Stimulated activated CD4-positive, alpha-beta T cell treated with anti-CD3 and anti-CD28 coated beads, Interleukin-12 subunit alpha, Interleukin-12 subunit beta, amount 100 ng/mL, for 48 hours (primary cell): ENCODE measurements around the gene CSAG3.
"Not testable (repeated sequence)": the region's sequence is repeated elsewhere in the genome, so short reads cannot be mapped to it uniquely, and the experiment has no call there.

Experiments
- DNase-seq, 3 donors: peaks; one replicate each; pipeline ENCODE4 v3.0.0-alpha.2; 2020; ENCODE audit warnings: low read depth in 2 of 3, low spot score in 1 of 3

The CSAG3 gene

DNA sequence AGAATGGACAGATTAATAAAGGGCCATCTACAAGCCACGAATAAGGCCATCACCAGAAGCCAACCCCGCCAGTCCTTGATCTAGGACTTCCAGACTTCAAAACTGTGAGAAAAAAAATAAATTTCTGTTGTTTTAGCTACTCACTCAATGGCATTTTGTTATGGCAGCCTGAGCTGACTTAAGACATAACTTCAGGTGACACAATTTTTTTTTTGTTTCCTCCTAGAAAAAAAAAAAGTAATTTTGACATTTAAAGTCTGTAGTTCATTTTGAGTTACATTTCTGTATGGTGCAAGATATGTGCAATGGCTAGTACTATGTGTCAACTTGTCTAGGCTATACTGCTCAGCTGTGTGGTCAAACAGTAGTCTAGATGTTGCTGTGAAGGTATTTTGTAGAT is at the start of gene CSAG3:
TSS of gene CSAG3 (plus strand) at position 301 of the 400 bp plus-strand sequence.
- DNase-seq, result not testable (repeated sequence)

DNA sequence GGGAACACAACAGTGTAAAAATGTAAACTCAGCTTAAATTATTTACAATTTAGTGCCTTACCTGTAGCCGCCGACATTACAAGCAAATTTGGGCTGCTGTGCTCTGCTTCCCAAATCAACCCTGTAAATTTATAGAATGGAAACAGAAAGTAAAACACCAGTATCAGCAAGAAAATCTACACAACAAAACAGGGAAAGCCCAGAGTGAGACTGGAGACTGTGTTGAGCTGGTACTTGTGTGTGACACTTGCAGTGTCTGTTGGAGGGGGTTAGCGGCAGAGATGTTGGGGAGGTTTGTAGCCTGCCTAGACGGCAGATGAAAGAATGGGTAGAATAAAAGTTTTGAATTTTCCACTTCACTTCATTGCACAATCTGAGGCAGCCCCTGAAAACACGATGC is 45.8 kb upstream of the CSAG3 start:
- not testable (repeated sequence) for DNase-seq

DNA sequence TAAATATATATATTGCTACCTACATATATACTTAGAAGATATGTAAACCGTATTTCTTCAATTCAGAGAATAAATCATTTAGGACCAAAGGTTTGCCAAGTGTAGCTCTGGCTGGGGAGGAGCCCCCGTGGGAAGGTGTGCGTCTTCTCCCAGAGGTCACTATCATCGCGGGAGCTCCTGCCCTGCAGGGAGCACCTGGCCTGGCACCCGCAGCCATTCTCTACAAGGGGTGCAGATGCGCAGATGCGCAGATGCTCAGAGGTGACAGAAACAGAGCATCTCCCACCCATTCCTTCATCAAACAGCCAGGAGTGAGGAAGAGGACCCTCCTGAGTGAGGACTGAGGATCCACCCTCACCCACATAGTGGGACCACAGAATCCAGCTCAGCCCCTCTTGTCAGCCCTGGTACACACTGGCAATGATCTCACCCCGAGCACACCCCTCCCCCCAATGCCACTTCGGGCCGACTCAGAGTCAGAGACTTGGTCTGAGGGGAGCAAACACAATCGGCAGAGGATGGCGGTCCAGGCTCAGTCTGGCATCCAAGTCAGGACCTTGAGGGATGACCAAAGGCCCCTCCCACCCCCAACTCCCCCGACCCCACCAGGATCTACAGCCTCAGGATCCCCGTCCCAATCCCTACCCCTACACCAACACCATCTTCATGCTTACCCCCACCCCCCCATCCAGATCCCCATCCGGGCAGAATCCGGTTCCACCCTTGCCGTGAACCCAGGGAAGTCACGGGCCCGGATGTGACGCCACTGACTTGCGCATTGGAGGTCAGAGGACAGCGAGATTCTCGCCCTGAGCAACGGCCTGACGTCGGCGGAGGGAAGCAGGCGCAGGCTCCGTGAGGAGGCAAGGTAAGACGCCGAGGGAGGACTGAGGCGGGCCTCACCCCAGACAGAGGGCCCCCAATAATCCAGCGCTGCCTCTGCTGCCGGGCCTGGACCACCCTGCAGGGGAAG is 44.9 kb upstream of the CSAG3 start, which contains the start of gene MAGEA2B:
TSS of gene MAGEA2B (plus strand) at position 814 of the 973 bp plus-strand sequence. CDS start 2,479 bp downstream, outside the sequence.
- not testable (repeated sequence) for DNase-seq

DNA sequence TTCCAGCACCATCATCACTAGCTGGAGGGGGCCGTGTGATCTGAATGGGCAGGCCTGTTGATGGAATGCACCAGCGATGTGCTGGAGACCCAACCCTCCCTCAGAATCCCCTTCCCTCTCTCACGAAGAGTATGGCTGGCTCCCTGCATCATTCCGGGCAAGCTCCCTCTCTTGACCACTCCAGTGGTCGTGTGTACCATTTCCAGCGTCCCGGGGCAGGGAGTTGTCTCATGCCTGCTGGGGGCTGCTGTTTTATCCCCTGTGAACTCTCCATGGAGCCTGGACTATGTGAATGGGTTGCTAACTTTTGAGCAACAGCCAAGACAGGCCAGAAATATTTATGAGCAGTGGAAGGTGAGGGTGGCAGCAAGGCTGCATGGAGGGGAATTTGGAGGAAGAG is 33.6 kb upstream of the CSAG3 start:
- no peak for DNase-seq

DNA sequence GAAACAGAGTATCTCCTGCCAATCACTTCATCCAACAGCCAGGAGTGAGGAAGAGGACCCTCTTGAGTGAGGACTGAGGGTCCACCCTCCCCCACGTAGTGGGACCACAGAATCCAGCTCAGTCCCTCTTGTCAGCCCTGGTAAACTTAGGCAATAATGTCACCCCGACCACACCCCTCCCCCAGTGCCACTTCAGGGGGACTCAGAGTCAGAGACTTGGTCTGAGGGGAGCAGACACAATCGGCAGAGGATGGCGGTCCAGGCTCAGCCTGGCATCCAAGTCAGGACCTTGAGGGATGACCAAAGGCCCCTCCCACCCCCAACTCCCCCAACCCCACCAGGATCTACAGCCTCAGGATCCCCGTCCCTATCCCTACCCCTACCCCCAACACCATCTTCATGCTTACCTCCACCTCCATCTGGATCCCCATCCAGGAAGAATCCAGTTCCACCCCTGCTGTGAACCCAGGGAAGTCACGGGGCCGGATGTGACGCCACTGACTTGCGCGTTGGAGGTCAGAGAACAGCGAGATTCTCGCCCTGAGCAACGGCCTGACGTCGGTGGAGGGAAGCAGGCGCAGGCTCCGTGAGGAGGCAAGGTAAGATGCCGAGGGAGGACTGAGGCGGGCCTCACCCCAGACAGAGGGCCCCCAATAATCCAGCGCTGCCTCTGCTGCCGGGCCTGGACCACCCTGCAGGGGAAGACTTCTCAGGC is 25.6 kb upstream of the CSAG3 start, which contains the start of the genes CSAG1 and MAGEA12:
TSS of gene CSAG1 (minus strand) at position 461 of the 715 bp plus-strand sequence. CDS start 1,261 bp downstream, outside the sequence.
TSS of gene MAGEA12 (plus strand) at position 497 of the 715 bp plus-strand sequence. CDS start 2,405 bp downstream, outside the sequence.
- no peak for DNase-seq

DNA sequence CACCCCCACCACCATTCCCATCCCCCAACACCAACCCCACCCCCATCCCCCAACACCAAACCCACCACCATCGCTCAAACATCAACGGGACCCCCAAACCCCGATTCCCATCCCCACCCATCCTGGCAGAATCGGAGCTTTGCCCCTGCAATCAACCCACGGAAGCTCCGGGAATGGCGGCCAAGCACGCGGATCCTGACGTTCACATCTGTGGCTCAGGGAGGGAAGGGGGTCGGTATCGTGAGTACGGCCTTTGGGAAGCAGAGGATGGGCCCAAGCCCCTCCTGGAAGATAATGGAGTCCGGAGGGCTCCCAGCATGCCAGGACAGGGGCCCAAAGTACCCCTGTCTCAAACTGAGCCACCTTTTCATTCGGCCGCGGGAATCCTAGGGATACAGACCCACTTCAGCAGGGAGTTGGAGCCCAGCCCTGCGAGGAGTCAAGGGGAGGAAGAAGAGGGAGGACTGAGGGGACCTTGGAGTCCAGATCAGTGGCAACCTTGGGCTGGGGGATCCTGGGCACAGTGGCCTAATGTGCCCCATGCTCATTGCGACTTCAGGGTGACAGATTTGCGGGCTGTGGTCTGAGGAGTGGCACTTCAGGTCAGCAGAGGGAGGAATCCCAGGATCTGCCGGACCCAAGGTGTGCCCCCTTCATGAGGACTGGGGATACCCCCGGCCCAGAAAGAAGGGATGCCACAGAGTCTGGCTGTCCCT is 24.7 kb upstream of the CSAG3 start:
- DNase-seq, result not testable (repeated sequence)

DNA sequence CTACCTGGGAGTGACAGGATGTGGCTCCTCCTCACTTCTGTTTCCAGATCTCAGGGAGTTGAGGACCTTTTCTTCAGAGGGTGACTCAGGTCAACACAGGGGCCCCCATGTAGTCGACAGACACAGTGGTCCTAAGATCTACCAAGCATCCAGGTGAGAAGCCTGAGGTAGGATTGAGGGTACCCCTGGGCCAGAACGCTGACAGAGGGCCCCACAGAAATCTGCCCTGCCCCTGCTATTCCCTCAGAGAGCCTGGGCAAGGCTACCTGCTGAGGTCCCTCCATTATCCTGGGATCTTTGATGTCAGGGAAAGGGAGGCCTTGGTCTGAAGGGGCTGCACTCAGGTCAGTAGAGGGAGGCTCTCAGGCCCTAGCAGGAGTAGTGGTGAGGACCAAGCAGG is 23.9 kb upstream of the CSAG3 start:
- no peak for DNase-seq

DNA sequence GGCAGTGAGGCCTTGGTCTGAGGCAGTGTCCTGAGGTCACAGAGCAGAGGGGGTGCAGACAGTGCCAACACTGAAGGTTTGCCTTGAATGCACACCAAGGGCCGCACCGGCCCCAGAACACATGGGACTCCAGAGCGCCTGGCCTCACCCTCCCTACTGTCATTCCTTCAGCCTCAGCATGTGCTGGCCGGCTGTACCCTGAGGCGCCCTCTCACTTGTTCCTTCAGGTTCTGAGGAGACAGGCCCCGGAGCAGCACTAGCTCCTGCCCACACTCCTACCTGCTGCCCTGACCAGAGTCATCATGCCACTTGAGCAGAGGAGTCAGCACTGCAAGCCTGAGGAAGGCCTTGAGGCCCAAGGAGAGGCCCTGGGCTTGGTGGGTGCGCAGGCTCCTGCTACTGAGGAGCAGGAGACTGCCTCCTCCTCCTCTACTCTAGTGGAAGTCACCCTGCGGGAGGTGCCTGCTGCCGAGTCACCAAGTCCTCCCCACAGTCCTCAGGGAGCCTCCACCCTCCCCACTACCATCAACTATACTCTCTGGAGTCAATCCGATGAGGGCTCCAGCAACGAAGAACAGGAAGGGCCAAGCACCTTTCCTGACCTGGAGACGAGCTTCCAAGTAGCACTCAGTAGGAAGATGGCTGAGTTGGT is 23.0 kb upstream of the CSAG3 start:
- DNase-seq, result no peak

DNA sequence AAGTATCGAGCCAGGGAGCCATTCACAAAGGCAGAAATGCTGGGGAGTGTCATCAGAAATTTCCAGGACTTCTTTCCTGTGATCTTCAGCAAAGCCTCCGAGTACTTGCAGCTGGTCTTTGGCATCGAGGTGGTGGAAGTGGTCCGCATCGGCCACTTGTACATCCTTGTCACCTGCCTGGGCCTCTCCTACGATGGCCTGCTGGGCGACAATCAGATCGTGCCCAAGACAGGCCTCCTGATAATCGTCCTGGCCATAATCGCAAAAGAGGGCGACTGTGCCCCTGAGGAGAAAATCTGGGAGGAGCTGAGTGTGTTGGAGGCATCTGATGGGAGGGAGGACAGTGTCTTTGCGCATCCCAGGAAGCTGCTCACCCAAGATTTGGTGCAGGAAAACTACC is 22.5 kb upstream of the CSAG3 start:
- not testable (repeated sequence) for DNase-seq

DNA sequence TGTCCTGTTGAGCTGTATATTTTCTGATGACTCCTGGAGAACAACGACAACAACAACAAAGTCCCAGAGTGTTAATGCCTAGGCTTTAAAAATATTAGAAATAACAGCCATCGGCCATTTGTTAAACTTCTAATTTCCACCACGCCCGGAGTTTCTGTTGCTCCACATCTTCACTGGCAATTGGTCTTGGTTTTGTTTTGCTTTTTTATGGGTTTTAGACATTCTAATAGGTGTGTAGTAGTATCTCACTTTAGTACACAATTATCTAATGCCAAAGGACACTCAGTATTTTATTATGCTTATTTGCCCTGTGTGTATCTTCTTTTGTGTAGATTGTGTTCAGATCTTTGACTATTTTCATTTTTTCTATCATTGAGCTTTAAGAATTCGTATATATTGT is 20.5 kb upstream of the CSAG3 start:
- DNase-seq, result no peak

DNA sequence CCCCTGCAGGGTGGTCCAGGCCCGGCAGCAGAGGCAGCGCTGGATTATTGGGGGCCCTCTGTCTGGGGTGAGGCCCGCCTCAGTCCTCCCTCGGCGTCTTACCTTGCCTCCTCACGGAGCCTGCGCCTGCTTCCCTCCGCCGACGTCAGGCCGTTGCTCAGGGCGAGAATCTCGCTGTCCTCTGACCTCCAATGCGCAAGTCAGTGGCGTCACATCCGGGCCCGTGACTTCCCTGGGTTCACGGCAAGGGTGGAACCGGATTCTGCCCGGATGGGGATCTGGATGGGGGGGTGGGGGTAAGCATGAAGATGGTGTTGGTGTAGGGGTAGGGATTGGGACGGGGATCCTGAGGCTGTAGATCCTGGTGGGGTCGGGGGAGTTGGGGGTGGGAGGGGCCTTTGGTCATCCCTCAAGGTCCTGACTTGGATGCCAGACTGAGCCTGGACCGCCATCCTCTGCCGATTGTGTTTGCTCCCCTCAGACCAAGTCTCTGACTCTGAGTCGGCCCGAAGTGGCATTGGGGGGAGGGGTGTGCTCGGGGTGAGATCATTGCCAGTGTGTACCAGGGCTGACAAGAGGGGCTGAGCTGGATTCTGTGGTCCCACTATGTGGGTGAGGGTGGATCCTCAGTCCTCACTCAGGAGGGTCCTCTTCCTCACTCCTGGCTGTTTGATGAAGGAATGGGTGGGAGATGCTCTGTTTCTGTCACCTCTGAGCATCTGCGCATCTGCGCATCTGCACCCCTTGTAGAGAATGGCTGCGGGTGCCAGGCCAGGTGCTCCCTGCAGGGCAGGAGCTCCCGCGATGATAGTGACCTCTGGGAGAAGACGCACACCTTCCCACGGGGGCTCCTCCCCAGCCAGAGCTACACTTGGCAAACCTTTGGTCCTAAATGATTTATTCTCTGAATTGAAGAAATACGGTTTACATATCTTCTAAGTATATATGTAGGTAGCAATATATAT is 5.0 kb upstream of the CSAG3 start, which contains the start of gene MAGEA2:
TSS of gene MAGEA2 (minus strand) at position 157 of the 965 bp plus-strand sequence. CDS start 2,479 bp downstream, outside the sequence.
- not testable (repeated sequence) for DNase-seq

DNA sequence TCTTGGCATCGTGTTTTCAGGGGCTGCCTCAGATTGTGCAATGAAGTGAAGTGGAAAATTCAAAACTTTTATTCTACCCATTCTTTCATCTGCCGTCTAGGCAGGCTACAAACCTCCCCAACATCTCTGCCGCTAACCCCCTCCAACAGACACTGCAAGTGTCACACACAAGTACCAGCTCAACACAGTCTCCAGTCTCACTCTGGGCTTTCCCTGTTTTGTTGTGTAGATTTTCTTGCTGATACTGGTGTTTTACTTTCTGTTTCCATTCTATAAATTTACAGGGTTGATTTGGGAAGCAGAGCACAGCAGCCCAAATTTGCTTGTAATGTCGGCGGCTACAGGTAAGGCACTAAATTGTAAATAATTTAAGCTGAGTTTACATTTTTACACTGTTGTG is 4.1 kb upstream of the CSAG3 start:
- not testable (repeated sequence) for DNase-seq

DNA sequence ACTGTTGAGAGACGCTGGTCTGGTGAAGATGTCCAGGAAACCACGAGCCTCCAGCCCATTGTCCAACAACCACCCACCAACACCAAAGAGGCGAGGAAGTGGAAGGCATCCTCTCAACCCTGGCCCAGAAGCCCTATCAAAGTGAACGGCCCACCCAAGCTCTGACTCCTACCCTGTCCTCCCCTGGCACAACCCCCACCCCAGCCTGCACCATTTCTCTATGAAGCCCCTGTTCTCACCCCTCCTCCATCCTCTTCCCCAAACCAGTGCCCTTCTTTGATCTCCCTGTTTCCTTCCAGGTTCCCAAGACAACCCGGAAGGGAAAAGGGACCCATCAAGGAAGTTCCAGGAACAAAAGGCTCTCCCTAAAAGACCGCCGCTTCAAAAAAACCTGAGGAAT is 526 bp downstream of the CSAG3 start:
- not testable (repeated sequence) for DNase-seq

DNA sequence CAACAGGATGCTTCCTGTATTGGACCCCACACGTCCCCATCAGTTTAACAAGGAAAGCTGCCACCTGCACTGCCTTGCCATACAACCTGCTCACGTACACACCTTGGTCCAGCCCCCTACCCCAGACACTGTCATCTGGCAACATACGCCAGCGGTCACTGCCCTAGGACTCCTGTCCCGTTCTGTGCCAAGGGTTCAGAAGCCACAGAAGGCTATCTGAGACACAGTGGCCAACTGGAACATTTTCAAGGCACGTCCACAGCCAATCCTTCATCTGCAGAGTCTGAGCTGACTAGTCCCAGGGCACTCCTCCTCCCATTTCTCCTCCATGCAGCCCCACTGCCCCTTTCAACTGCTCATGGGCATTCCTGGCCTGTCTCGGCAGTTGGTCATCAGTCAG is 2.6 kb downstream of the CSAG3 start:
- not testable (repeated sequence) for DNase-seq

DNA sequence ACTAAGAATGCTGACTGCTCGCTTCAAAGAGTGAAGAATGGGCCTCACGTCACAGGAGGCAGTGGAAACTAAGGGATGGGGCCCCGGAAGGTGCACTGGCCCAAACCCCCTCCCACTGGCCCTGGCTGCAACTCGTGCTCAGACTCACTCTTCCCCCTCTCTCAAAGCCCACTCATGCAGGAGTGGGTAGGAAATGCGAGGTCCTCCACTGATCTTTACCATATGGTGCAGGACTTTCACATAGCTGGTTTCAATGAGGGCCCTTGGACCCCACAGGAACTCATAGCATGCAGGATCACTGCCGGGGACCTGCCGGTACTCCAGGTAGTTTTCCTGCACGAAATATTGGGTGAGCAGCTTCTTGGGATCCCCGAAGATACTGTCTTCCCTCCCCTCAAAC is 7.5 kb downstream of the CSAG3 start:
- DNase-seq, result not testable (repeated sequence)

DNA sequence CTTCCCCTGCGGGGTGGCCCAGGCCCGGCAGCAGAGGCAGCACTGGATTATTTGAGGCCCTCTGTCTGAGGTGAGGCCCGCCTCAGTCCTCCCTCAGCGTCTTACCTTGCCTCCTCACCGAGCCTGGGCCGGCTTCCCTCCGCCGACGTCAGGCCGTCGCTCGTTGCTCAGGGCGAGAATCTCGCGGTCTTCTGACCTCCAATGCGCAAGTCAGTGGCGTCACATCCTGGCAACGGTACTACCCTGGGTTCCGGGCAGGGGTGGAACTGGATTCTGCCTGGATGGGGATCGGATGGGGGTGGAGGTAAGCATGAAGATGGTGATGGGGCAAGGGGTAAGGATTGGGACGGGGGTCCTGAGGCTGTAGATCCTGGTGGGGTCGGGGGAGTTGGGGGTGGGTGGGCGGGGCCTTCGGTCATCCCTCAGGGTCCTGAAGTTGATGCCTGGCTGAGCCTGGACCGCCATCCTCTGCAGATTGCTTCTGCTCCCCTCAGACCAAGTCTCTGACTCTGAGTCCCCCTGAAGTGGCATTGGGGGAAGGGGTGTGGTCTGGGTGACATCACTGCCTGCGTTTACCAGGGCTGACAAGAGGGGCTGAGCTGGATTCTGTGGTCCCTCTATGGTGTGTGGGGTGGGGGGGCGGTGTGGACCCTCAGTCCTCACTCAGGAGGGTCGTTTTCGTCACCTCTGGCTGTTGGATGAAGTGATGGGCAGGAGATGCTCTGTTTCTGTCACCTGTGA is 10.7 kb downstream of the CSAG3 start, which contains the start of gene MAGEA6:
TSS of gene MAGEA6 (minus strand) at position 141 of the 741 bp plus-strand sequence. CDS start 2,039 bp downstream, outside the sequence.
- DNase-seq, result not testable (repeated sequence)

DNA sequence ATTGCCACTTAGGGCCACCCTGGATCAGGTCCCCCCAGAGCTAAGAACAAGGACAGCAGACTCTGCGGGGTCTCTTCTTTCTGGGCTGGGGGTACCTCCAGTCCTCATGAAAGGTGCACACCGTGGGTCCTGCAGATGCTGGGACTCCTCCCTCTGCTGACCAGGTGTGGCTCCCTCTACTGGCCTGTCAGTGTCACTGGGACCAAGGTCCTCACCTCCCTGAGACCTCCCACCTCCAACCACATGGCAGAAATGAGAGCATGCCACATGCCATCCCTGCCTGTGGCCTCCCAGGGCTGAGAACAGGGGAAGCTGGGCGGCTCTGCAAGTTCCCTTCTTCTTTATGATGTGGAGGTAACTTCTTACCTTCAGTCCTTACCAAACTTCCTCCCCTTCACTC is 28.0 kb downstream of the CSAG3 start:
- not testable (repeated sequence) for DNase-seq

DNA sequence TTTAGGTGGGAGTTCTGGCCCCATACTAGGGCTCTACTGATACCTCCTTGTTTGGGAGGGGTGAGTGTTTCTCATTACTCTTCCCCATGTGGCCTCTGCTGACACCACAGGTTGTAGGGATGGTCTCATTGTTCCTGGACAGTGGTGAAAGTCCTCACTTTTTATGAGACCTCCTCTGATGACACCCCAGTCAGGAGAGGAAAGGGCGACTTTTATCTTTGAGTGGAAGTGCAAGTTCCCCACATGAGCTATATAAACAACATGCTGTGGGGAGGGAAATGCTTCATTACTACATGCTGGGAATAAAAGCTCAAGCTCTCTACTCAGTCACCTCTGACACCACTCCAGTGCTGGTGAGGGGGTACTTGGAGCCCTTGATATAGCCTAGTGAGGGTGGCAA is 39.9 kb downstream of the CSAG3 start:
- no peak for DNase-seq
